K562 (cell line): ENCODE data around the gene USP8. TPM values are rescaled to one million over a fixed set of nuclear protein-coding genes. Genes with fewer than 3 reads are reported as not detected.
"Not testable (repeated sequence)": the region's sequence is repeated elsewhere in the genome, so short reads cannot be mapped to it uniquely, and the experiment has no call there.

ENCODE experiments used
- ATAC-seq: fragments of 200-7000 bp; cut with Tn5 transposase; 3 replicates; pipeline ENCODE4 v1.9.1; 2020; ENCODE audit warnings: moderate library complexity
- BruUV-seq: library from RNA; stranded (reverse); fragments of 400-500 nt; replicated peaks from 2 replicates; lab custom pipeline; 2021; lab: Mats Ljungman, UMichigan
- CTCF ChIA-PET: fragments of 300-600 bp; formaldehyde crosslinking; extraction: SDS; loops from one replicate; lab custom pipeline; 2021; ENCODE audit warnings: low intra/inter-chr PET ratio; lab: Yijun Ruan, JAX
- POLR2A ChIA-PET: fragments of 300-600, 350-650 bp; sonication (Branson Sonifier 250); formaldehyde crosslinking; extraction: SDS; loops from one replicate; lab custom pipeline; 2021; ENCODE audit warnings: antibody characterized with exemption, inconsistent platforms; lab: Yijun Ruan, JAX
- DNase-seq, 4 experiments: peaks; one replicate each; pipeline versions ENCODE4 v3.0.0 to v3.0.0-alpha.2; 2011 to 2018; ENCODE audit warnings: low spot score in 3 of 4, mixed read lengths in 3 of 4; ENCODE audit errors: extremely low read depth in 1 of 4
- FAIRE-seq: peaks from 2 replicates; lab custom pipeline; 2011; peaks lifted over from hg19 to GRCh38; lab: Jason Lieb, UNC
- H2AFZ ChIP-seq: 2 replicates; pipeline ENCODE4 v1.6.0; 2011; ENCODE audit warnings: low read depth, low read length, control low read depth, inconsistent platforms
- H3K27ac ChIP-seq: fragments of 200-600 bp; 3 replicates; pipeline ENCODE4 v1.8.0; 2011; ENCODE audit warnings: low read depth, mild to moderate bottlenecking, control low read depth, inconsistent platforms, low read length, moderate library complexity, mixed read lengths; ENCODE audit errors: extremely low read depth
- H3K27me3 ChIP-seq, 2 experiments: fragments of 300-600 bp in 1 of 2; 2 replicates in 1 of 2; 3 replicates in 1 of 2; pipeline versions ENCODE4 v1.6.0 to v1.8.0; 2011; ENCODE audit warnings: inconsistent platforms in 2 of 2, low read length in 2 of 2, mild to moderate bottlenecking in 1 of 2, mixed read lengths in 1 of 2, moderate library complexity in 1 of 2; ENCODE audit not compliant: control insufficient read depth in 2 of 2, insufficient read depth in 2 of 2
- H3K36me3 ChIP-seq: fragments of 300-600 bp; 3 replicates; pipeline ENCODE4 v1.8.0; 2011; ENCODE audit warnings: mild to moderate bottlenecking, low read length, inconsistent platforms; ENCODE audit not compliant: control insufficient read depth, insufficient read depth
- H3K4me1 ChIP-seq, 2 experiments: fragments of 200-600 bp in 1 of 2; replicated peaks in 1 of 2; 2 replicates in 1 of 2; 3 replicates in 1 of 2; pipeline versions ENCODE4 v1.5.1 to v1.8.0; 2011; ENCODE audit warnings: inconsistent platforms in 2 of 2, low read length in 2 of 2, mild to moderate bottlenecking in 1 of 2, mixed read lengths in 1 of 2, moderate library complexity in 1 of 2; ENCODE audit not compliant: control insufficient read depth in 2 of 2, insufficient read depth in 2 of 2
- H3K4me2 ChIP-seq: 2 replicates; pipeline ENCODE4 v1.6.1; 2011; ENCODE audit warnings: low read length, control low read depth, inconsistent platforms, mixed read lengths; ENCODE audit not compliant: insufficient read depth
- H3K4me3 ChIP-seq: fragments of 200-600 bp; sonication (generic), shearing (Covaris generic); 2 replicates; pipeline ENCODE4 v1.5.1; 2016; ENCODE audit warnings: control low read depth, inconsistent platforms
- H3K79me2 ChIP-seq: fragments of 200-600 bp; 3 replicates; pipeline ENCODE4 v1.8.0; 2011; ENCODE audit warnings: low read length, inconsistent platforms; ENCODE audit not compliant: control insufficient read depth, insufficient read depth
- H3K9ac ChIP-seq, 2 experiments: 2 replicates each; pipeline versions ENCODE4 v1.6.0 to v1.6.1; 2011; ENCODE audit warnings: low read depth in 2 of 2, low read length in 2 of 2, control low read depth in 1 of 2, inconsistent platforms in 1 of 2, mild to moderate bottlenecking in 1 of 2, mixed read lengths in 1 of 2; ENCODE audit not compliant: insufficient read depth in 1 of 2
- H3K9me1 ChIP-seq: one replicate; pipeline ENCODE4 v1.6.0; 2011; ENCODE audit warnings: inconsistent platforms, mild to moderate bottlenecking, low read length, moderate library complexity; ENCODE audit not compliant: control insufficient read depth, insufficient read depth
- H3K9me3 ChIP-seq: replicated peaks from 2 replicates; pipeline ENCODE4 v1.5.1; 2011; ENCODE audit warnings: low read depth, low read length, inconsistent platforms; ENCODE audit not compliant: control insufficient read depth, insufficient read depth
- H4K20me1 ChIP-seq: replicated peaks from 2 replicates; pipeline ENCODE4 v1.6.1; 2011; ENCODE audit warnings: low read length, inconsistent platforms, mixed read lengths; ENCODE audit not compliant: control insufficient read depth, insufficient read depth
- SUPT5H ChIP-seq: fragments of 450-650 bp; IDR thresholded peaks from 2 replicates; pipeline ENCODE4 v1.6.1; 2016
- WGBS: fragments of 100-300 bp; shearing (Covaris generic); methylation state at CpG from one replicate; pipeline ENCODE4 v1.1.6; 2016; ENCODE audit warnings: low coverage, mixed read lengths; ENCODE audit not compliant: insufficient coverage; ENCODE audit errors: missing lambda C conversion rate; 5-methylcytosine and 5-hydroxymethylcytosine counted together
- in situ Hi-C: fragments of 300-500 bp; cut with MboI; formaldehyde crosslinking; loops from 4 replicates; pipeline ENCODE4 v1.15.0; 2018; ENCODE audit warnings: inconsistent platforms, mixed read lengths
- intact Hi-C: fragments of 100-400 bp; cut with micrococcal nuclease; formaldehyde crosslinking; loops from 2 replicates; pipeline ENCODE4 v1.14.2; 2022
- polyA plus RNA-seq, 8 experiments: library from polyadenylated mRNA; depleted of rRNA in 4 of 8; stranded (reverse) in 5 of 8; unstranded in 3 of 8; fragments of >200 nt; fragmentation: Nextera tagmentation in 2 of 8; fragmentation: Illumina TruSeq in 1 of 8; extraction: Ambion mirVana in 2 of 8; extraction: Trizol in 1 of 8; gene quantifications; 2 replicates each; pipeline versions ENCODE4 v1.2.1 to v1.2.3, GENCODE V29; 2011 to 2014; ENCODE audit warnings: inconsistent platforms in 1 of 8, missing spikeins in 1 of 8
- total RNA-seq, 7 experiments: library from RNA; depleted of rRNA in 6 of 7; stranded (reverse); fragments of >200 nt in 6 of 7; fragmentation: Illumina TruSeq in 2 of 7; extraction: Trizol in 2 of 7; gene quantifications; 2 replicates each; pipeline versions ENCODE4 v1.2.1 to v1.2.3, GENCODE V29; 2011 to 2021; ENCODE audit warnings: low replicate concordance in 1 of 7

USP8 gene
- total and polyA plus RNA-seq, 9 of the 15 experiments (the other 6 are each of a cell fraction or from before 2014, with no cell fraction given) = 35.1 to 58.4 (median 46.1) TPM

GRCh38 chr15:50493625-50494024, 69.4 kb downstream of the USP8 start:
- H2AFZ ChIP-seq = no peak overlapping the region
- H3K36me3 ChIP-seq = peaks cover 84% of the 10 kb centered on the region
- H3K27ac ChIP-seq = no peak overlapping the region
- no peak overlapping the region for H3K4me2 ChIP-seq
- ATAC-seq (no peak), FAIRE-seq (no peak), DNase-seq (no peak)
- no peak for TF ChIP-seq SUPT5H
- in situ Hi-C loops = no loop called here
- no peak overlapping the region for H3K9ac ChIP-seq
- H3K27me3 ChIP-seq = no peaks in the 10 kb centered on the region
- intact Hi-C loops = no loop called here
- 89% methylated on average over 3 of the region's 3 CpGs for WGBS
- no peaks in the 10 kb centered on the region for H3K4me1 ChIP-seq
- no peaks in the 10 kb centered on the region for H3K9me1 ChIP-seq
- no TSS peak for BruUV-seq
- H3K79me2 ChIP-seq = no peaks in the 10 kb centered on the region
- H4K20me1 ChIP-seq = no peaks in the 10 kb centered on the region
- no peak overlapping the region for H3K4me3 ChIP-seq
- no peaks in the 10 kb centered on the region for H3K9me3 ChIP-seq
- ChIA-PET POLR2A (interaction anchor here (0.6 kb wide), 1 partner anchor 143 kb away, joined by 4 read pairs; no protein-coding TSS in a partner anchor), CTCF (interaction anchor here (0.6 kb wide), 1 partner anchor 32 kb away, joined by 3 read pairs; no protein-coding TSS in a partner anchor)

GRCh38 chr15:50494547-50494946, 70.3 kb downstream of the USP8 start:
- H3K36me3 ChIP-seq = peaks cover 86% of the 10 kb centered on the region
- H3K4me2 ChIP-seq, H3K27me3 ChIP-seq, BruUV-seq, intact Hi-C loops, H2AFZ ChIP-seq, CTCF ChIA-PET, H3K9ac ChIP-seq, H3K4me1 ChIP-seq, in situ Hi-C loops, DNase-seq, ATAC-seq, H3K27ac ChIP-seq, H3K9me1 ChIP-seq, H3K9me3 ChIP-seq, H3K79me2 ChIP-seq, H3K4me3 ChIP-seq, H4K20me1 ChIP-seq, FAIRE-seq: not testable (repeated sequence)
- POLR2A ChIA-PET = interaction anchor here (0.7 kb wide), 1 partner anchor 11 kb away, joined by 3 read pairs; no protein-coding TSS in a partner anchor
- 88% methylated on average over 2 of the region's 2 CpGs for WGBS
